PFSK-1 (cell line): Measurements from ENCODE around the gene ATF6.

ENCODE experiments used
- FOXP2 ChIP-seq: optimal IDR thresholded peaks from 2 replicates; pipeline ENCODE3; 2011; ENCODE audit warnings: borderline replicate concordance, control low read depth, inconsistent platforms; ENCODE audit not compliant: insufficient read depth; ENCODE audit errors: extremely low read length, extremely low read depth
- POLR2AphosphoS5 ChIP-seq: IDR thresholded peaks from 2 replicates; pipeline ENCODE4 v1.6.1; 2012; ENCODE audit warnings: low read depth, mild to moderate bottlenecking, control low read depth, low read length, moderate library complexity
- SIN3A ChIP-seq: IDR thresholded peaks from 2 replicates; pipeline ENCODE4 v1.6.1; 2012; ENCODE audit warnings: mild to moderate bottlenecking, low read length, moderate library complexity, borderline replicate concordance; ENCODE audit not compliant: insufficient read depth
- TAF1 ChIP-seq: IDR thresholded peaks from 2 replicates; pipeline ENCODE4 v1.6.1; 2012; ENCODE audit warnings: low read length, control low read depth, borderline replicate concordance; ENCODE audit not compliant: insufficient read depth
- TF ChIP-seq, protein P1 (sequence below), 2 experiments: IDR thresholded peaks; 2 replicates each; pipeline versions ENCODE4 v1.6.1 to v1.8.0; 2011 to 2012; ENCODE audit warnings: low read depth in 2 of 2, low read length in 2 of 2, control low read depth in 1 of 2, inconsistent platforms in 1 of 2, mild to moderate bottlenecking in 1 of 2, moderate library complexity in 1 of 2; ENCODE audit not compliant: insufficient read depth in 1 of 2

DNA sequence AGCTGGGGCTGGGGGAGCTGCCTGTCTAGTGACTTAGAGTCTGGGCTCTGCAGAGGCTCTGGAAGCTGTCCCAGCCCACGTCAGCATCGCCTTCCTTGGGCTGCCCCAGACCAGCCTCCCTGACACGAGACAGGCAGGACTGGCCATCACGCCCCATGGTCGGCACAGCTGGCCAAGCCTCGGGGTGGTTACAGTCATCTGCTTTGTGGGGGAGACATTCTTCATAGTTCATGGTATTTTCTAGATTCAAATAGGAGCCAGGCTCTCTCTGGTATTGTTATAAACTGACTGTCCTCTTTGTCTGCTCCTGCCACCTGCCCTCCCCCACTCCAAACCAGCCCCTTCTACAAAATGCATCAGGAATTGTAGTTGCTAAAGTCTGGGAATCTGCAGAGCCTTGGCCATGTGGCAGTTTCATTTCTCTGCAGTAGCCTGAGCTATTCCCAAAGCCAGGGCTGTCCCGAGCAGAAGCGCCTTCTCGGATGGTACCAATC lies 228.1 kb downstream of the ATF6 start:
- TF ChIP-seq, protein P1, sequence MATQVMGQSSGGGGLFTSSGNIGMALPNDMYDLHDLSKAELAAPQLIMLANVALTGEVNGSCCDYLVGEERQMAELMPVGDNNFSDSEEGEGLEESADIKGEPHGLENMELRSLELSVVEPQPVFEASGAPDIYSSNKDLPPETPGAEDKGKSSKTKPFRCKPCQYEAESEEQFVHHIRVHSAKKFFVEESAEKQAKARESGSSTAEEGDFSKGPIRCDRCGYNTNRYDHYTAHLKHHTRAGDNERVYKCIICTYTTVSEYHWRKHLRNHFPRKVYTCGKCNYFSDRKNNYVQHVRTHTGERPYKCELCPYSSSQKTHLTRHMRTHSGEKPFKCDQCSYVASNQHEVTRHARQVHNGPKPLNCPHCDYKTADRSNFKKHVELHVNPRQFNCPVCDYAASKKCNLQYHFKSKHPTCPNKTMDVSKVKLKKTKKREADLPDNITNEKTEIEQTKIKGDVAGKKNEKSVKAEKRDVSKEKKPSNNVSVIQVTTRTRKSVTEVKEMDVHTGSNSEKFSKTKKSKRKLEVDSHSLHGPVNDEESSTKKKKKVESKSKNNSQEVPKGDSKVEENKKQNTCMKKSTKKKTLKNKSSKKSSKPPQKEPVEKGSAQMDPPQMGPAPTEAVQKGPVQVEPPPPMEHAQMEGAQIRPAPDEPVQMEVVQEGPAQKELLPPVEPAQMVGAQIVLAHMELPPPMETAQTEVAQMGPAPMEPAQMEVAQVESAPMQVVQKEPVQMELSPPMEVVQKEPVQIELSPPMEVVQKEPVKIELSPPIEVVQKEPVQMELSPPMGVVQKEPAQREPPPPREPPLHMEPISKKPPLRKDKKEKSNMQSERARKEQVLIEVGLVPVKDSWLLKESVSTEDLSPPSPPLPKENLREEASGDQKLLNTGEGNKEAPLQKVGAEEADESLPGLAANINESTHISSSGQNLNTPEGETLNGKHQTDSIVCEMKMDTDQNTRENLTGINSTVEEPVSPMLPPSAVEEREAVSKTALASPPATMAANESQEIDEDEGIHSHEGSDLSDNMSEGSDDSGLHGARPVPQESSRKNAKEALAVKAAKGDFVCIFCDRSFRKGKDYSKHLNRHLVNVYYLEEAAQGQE (IDR thresholded peaks at IDR 0.05; ENCODE audit: insufficient read depth in 1 of 2, low read depth in 2 of 2, low read length in 2 of 2): no peak
- no peak for TF ChIP-seq SIN3A
- no peak for TF ChIP-seq POLR2AphosphoS5
- TF ChIP-seq TAF1: no peak
- no peak for TF ChIP-seq FOXP2
